DMS 273 (cell line): ENCODE measurements around the gene ZACN.

ENCODE experiments used
- DNase-seq: peaks from one replicate; lab custom pipeline; 2025; ENCODE audit not compliant: unreplicated experiment; lab: John Stamatoyannopoulos, UW

Gene ZACN

DNA sequence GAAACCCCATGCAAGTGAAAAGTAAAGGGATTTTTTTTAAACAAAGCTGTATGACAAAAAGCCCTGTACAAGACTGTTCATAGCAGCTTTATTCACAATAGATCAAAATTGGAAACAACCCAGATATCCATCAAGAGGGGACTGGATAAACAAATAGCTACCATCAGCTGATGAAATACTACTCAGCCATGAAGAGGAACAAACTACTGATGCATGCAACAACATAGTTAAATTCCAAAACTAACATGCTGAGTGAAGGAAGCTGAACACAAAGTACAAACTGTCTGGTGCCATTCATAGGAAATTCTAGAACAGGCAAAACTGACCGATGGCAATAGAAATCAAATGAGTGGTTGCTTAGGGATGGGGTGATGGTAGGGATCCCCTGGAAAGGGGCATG lies 46.9 kb downstream of the ZACN start:
- DNase-seq, result no peak

DNA sequence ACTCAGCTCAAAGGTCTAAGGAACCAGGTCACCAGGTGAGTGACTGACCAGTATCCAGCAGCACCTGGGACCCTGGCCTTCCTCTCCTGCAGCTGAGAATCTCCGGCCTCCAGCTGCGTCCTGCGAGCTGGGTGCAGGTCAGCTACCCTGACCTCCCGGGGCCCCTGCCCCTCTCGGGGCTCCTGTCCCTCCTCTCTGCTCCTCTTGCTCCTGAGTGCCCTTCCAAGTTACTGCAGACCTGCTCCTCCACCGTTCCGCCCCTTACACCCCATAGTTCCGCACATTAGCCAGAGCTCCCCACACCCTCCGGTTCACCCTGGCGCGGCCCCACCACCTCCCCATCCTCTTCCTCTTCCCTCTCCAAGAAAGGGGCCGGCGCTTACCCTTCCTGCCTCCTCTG lies 51.5 kb downstream of the ZACN start:
- no peak for DNase-seq

DNA sequence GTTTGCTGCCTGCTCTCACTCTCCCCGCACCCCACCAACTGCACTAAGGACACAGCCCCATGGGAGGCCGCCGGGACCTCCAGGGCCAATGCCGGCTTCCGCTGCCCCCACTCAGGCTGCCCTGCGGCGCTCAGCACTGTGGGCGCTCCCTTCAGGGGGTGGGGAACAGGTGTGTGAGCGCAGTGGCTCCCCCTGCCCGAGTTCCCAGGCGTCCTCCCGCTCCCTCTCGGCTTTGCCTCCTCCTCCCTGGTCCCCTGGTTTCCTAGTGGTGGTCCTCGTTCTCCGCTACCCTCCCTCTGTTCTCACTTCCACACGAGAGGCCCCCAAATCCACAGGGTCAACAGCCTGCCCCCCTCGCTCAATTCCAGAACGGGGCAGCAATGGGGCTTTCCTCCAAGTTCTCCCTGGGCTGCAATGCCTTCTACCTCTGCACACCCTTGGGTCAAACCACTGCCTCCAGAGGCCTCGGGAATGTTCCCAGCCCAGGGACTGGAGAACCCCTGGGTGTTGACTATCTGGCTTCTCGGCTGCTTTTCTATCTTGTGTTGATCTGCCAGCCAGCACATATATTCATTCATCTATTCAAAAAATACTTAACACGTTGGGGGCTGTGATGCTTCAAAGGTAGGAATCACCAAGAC lies 52.2 kb downstream of the ZACN start:
- no peak for DNase-seq

DNA sequence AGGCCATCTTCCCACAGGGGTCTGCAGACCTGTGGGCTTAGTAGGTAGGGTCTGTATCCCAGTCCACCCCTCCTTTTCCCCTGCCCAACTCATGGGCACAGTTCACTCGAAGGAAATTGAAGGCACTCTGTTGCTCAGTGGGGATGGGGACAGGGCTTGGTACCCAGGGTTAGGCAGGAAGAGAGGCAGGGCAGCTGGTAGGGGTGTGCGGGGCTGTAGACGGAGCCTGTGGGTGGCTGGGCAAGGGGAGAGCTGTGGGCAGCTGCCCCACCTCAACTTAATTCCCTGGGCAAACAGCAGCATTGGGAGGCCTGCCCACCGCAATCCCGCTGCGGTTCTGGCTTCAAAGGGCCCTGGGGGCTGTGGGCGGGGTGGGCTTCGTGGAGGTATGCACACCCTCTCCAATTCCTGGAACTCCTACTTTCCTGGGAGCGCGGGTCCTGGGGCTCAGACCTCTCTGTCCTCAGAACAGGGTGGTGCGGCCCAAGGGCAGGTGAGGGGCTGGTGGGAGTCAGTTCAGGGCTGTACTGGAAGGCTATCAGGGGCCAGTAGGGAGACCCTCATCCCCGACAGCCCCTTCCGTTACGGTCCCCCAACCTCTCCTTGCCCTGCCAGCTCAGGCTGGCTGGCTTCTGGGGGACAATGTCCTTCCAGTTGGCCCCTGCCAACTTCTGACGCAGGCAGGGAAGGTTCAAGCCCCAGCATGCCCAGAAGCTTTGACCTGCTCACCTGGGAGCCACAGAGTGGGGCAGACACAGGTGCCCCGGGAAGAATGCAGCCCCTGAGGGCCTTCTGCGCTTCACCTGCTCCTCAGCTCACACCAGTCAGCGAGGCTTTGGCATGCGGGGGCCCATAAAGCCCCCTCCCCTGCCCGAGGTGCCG lies 53.0 kb downstream of the ZACN start:
- DNase-seq, result no peak
